Measurements from ENCODE around the gene PMS2. TPM values are rescaled to one million over a fixed set of nuclear protein-coding genes. Genes with fewer than 3 reads are reported as not detected.
"Not testable (repeated sequence)": the region's sequence is repeated elsewhere in the genome, so short reads cannot be mapped to it uniquely, and the experiment has no call there.

Gene PMS2, protein sequence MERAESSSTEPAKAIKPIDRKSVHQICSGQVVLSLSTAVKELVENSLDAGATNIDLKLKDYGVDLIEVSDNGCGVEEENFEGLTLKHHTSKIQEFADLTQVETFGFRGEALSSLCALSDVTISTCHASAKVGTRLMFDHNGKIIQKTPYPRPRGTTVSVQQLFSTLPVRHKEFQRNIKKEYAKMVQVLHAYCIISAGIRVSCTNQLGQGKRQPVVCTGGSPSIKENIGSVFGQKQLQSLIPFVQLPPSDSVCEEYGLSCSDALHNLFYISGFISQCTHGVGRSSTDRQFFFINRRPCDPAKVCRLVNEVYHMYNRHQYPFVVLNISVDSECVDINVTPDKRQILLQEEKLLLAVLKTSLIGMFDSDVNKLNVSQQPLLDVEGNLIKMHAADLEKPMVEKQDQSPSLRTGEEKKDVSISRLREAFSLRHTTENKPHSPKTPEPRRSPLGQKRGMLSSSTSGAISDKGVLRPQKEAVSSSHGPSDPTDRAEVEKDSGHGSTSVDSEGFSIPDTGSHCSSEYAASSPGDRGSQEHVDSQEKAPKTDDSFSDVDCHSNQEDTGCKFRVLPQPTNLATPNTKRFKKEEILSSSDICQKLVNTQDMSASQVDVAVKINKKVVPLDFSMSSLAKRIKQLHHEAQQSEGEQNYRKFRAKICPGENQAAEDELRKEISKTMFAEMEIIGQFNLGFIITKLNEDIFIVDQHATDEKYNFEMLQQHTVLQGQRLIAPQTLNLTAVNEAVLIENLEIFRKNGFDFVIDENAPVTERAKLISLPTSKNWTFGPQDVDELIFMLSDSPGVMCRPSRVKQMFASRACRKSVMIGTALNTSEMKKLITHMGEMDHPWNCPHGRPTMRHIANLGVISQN
- total RNA-seq = 19.7 and 22.6 TPM in 2 replicates

DNA sequence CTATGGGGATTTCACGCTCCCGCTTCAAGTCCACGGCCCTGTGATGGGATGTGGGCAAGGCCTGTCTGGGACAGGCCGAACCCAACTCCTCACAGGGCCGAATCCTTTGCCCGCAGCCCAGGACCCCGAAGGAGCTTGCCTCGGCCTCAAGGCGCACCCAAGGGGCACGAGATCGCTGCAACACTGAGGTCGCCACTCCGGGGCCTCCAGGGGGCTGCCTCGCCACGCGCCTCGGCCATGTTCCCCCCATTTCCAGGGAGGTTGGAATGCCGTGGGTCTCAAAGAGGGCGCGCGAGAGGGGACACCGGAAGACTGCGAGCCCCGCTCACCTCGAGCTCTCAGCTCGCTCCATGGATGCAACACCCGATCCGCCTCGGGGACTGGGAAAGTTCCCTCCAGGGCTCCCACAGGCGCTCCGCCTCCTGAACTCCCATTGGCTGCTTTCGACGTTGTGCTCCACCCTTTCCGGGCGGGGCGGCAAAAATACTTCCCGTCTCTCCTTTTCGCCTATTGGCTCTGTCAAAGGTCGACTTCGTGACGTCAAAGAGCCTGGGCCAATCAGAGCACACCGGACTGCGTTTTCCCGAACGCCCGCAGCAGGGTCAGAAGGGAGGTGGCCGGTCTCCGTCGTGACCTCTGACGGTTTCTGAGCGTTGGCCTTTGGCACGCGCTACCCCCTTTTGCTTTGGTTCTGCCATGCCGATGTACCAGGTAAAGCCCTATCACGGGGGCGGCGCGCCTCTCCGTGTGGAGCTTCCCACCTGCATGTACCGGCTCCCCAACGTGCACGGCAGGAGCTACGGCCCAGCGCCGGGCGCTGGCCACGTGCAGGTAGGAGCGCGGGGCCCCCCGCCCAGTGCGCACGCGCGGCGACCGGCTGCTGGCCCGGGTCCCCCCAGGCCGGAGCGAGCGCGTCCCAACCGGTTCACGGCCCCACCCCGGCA, at the start of gene PMS2, which contains the start of gene AIMP2:
TSS of gene PMS2 (minus strand) at position 382 of the 944 bp plus-strand sequence. CDS start at position 352, 30 bp downstream.
TSS of gene AIMP2 (plus strand) at position 605 of the 944 bp plus-strand sequence. CDS start at position 697, 92 bp downstream.
- Histone ChIP-seq H3K36me3 (ENCODE audit: control insufficient read depth, insufficient read depth, low read length) (no peaks in the 10 kb centered on the region), H3K27me3 (ENCODE audit: control insufficient read depth, insufficient read depth, low read length) (no peaks in the 10 kb centered on the region), H3K4me3 (ENCODE audit: low read depth, low read length) (peak within 1 kb of the TSS; percentile 72)
- DNase-seq (ENCODE audit: low read depth) = peak; percentile 94
- TF ChIP-seq, protein P1, sequence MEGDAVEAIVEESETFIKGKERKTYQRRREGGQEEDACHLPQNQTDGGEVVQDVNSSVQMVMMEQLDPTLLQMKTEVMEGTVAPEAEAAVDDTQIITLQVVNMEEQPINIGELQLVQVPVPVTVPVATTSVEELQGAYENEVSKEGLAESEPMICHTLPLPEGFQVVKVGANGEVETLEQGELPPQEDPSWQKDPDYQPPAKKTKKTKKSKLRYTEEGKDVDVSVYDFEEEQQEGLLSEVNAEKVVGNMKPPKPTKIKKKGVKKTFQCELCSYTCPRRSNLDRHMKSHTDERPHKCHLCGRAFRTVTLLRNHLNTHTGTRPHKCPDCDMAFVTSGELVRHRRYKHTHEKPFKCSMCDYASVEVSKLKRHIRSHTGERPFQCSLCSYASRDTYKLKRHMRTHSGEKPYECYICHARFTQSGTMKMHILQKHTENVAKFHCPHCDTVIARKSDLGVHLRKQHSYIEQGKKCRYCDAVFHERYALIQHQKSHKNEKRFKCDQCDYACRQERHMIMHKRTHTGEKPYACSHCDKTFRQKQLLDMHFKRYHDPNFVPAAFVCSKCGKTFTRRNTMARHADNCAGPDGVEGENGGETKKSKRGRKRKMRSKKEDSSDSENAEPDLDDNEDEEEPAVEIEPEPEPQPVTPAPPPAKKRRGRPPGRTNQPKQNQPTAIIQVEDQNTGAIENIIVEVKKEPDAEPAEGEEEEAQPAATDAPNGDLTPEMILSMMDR (IDR thresholded peaks at IDR 0.05; ENCODE audit: insufficient read depth, low read length, poor library complexity, severe bottlenecking) = peak; percentile 10

DNA sequence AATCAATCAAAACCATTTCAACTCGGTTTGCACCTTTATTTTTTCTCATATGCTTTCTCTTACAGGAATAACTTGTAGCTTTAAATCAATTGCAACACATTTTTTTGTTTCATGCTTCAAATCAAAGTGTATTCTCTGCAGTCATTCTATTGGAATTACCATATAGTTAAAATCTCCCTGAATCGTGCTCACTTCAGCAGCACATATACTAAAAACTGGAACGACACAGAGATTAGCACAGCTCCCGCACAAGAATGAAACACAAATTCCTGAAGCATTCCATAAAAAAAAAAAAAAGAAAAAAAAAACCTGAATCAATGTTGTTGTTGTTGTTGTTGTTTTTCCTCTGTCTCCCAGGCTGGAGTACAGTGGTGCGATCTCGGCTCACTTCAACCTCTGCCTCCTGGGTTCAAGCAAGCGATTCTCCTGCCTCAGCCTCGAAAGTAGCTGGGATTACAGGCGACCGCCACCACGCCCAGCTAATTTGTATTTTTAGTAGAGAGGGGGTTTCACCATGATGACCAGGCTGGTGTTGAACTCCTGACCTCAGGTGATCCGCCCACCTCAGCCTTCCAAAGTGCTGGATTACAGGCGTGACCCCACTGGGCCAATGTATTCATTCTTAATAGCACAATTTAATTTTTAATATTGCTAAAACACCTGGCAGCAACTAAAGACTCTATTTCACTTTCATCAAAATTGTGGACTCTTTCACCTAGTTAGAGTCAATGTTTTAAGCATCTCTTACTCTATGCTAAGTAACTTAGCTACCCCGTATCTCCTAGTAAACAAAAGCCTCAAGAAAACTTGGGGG, 48.7 kb upstream of the PMS2 start:
- TF ChIP-seq, protein P1 (IDR thresholded peaks at IDR 0.05; ENCODE audit: insufficient read depth, low read length, poor library complexity, severe bottlenecking) = no peak
- no peaks in the 10 kb centered on the region for H3K36me3 ChIP-seq (ENCODE audit: control insufficient read depth, insufficient read depth, low read length)
- H3K4me3 ChIP-seq (ENCODE audit: low read depth, low read length) = peak overlapping the region; percentile 86
- DNase-seq (ENCODE audit: low read depth) = no peak
- H3K27me3 ChIP-seq (ENCODE audit: control insufficient read depth, insufficient read depth, low read length) = no peaks in the 10 kb centered on the region

DNA sequence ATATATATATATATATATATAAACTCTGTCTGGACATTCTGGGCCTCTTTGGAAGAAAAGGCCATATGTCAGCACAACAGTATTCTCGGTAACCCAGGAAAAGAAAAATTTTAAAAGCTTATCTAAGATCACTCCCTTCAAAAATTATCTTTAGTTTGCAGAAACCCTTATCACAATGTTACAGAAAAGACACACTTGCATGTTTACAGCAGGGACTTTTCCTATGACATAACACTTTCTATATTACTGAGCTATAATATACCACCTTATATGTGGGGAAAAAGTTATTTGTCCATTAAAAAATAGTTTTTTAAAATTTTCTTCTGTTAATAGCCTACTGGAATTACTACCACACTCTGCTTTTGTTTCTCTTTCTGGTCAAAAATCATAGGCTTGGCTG, 47.8 kb upstream of the PMS2 start:
- H3K36me3 ChIP-seq (ENCODE audit: control insufficient read depth, insufficient read depth, low read length) = no peaks in the 10 kb centered on the region
- H3K27me3 ChIP-seq (ENCODE audit: control insufficient read depth, insufficient read depth, low read length) = no peaks in the 10 kb centered on the region
- H3K4me3 ChIP-seq (ENCODE audit: low read depth, low read length) = no peak overlapping the region
- TF ChIP-seq, protein P1 (IDR thresholded peaks at IDR 0.05; ENCODE audit: insufficient read depth, low read length, poor library complexity, severe bottlenecking) = no peak
- DNase-seq (ENCODE audit: low read depth) = no peak

DNA sequence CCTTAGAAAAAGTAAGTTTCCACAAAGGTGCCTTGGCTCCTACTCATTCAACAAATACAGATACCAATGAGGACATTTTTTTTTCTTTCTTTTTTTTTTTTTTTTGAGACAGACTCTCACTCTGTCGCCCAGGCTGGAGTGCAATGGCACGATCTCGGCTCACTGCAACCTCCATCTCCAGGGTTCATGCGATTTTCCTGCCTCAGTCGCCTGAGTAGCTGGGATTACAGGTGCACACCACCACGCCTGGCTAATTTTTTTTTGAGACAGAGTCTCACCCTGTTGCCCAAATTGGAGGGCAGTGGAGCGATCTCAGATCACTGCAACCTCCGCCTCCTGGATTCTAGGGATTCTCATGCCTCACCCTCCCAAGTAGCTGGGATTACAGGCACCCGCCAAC, 42.3 kb upstream of the PMS2 start:
- not testable (repeated sequence) for H3K27me3 ChIP-seq (ENCODE audit: control insufficient read depth, insufficient read depth, low read length); DNase-seq (ENCODE audit: low read depth); H3K4me3 ChIP-seq (ENCODE audit: low read depth, low read length); H3K36me3 ChIP-seq (ENCODE audit: control insufficient read depth, insufficient read depth, low read length)

DNA sequence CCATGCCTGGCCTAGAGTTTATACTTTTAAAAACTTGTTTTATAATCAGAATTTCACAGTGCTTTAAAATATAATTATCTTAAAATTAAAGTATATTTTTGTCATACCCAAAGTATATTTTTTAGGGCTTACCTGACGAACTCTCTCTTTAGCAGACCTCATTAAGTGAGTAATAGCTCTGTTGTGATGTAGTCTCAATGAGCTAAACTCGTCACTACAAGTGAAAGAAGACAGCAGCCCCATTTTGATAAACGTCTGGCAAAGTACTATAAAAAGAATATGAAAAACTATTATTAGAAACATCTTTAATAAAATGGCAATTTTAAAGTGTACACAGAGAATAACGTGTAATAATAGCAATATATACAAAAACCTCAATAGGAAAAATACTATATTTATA, 40.9 kb upstream of the PMS2 start:
- no peak overlapping the region for H3K4me3 ChIP-seq (ENCODE audit: low read depth, low read length)
- TF ChIP-seq, protein P1 (IDR thresholded peaks at IDR 0.05; ENCODE audit: insufficient read depth, low read length, poor library complexity, severe bottlenecking) = no peak
- DNase-seq (ENCODE audit: low read depth) = no peak
- H3K36me3 ChIP-seq (ENCODE audit: control insufficient read depth, insufficient read depth, low read length) = no peaks in the 10 kb centered on the region
- H3K27me3 ChIP-seq (ENCODE audit: control insufficient read depth, insufficient read depth, low read length) = no peaks in the 10 kb centered on the region
